Spleen (tissue), 7 donors: ENCODE data around the gene PAPPA2.

Experiments
- CTCF ChIP-seq, 11 experiments: fragments of 200-600 bp in 7 of 11; fragments of 450-650 bp in 4 of 11; sonication (generic) in 4 of 11; IDR thresholded peaks in 8 of 11; conservative IDR thresholded peaks in 3 of 11; 1 replicate in 7 of 11; 2 replicates in 4 of 11; pipeline versions ENCODE4 v1.4.0 to v1.8.0; 2016 to 2021; ENCODE audit warnings: antibody characterized with exemption in 11 of 11, inconsistent platforms in 4 of 11, mild to moderate bottlenecking in 1 of 11
- POLR2AphosphoS5 ChIP-seq, 3 donors: sonication (generic); formaldehyde crosslinking; IDR thresholded peaks; one replicate each; pipeline ENCODE4 v1.5.1; 2017; ENCODE audit warnings: antibody characterized with exemption in 3 of 3
- donor health status: DM: no; HTN: no; CAD: no; lungs with moderate emphysema.
- donor health status: DM: no; HTN: no; CAD: no.
- donor health status: DM: no; HTN: no; CAD: no.

GRCh38 chr1:176682830-176683535 is 220.0 kb downstream of the PAPPA2 start:
- TF ChIP-seq CTCF (IDR thresholded peaks at IDR 0.05 in 8 of 11, conservative IDR thresholded peaks at IDR 0.05 in 3 of 11) (no peak), POLR2AphosphoS5 (IDR thresholded peaks at IDR 0.05) (no peak)
